ENCODE results near the gene FBF1.

DNA sequence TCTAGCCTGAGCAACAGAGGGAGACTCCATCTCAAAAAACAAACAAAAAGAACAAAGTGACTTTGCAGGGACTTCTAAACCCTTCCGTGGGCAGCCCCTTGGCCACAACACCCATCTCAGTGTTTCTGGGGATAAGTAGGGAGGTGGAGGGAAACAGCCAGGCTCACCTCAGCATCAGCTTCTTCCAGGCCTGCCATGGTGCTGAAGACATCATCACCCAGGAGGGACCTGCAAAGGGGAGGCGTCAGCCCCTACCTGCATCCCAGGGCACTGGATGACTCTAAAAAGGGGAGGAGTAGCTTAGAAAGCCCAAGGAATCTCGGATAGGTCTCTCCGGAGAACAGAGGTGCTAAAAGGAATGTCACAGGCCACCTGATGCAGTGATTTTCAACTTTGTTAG is 9.8 kb downstream of the FBF1 start:
- TF ChIP-seq POLR2A (IDR thresholded peaks at IDR 0.05) (no peak), CTCF (IDR thresholded peaks at IDR 0.05) (no peak), POLR2AphosphoS5 (IDR thresholded peaks at IDR 0.05; ENCODE audit: insufficient read depth in 1 of 2, low read depth in 1 of 2) (no peak)

All from vagina (tissue), 2 donors.